ENCODE results near the gene COA8. TPM values are rescaled to one million over a fixed set of nuclear protein-coding genes. Genes with fewer than 3 reads are reported as not detected.
A peak's percentile ranks its signal among the peaks of the same experiment; 100 is the strongest.

The COA8 gene
- total and polyA plus RNA-seq, 4 donors: 30.6 to 59.8 (median 39.5) TPM

DNA sequence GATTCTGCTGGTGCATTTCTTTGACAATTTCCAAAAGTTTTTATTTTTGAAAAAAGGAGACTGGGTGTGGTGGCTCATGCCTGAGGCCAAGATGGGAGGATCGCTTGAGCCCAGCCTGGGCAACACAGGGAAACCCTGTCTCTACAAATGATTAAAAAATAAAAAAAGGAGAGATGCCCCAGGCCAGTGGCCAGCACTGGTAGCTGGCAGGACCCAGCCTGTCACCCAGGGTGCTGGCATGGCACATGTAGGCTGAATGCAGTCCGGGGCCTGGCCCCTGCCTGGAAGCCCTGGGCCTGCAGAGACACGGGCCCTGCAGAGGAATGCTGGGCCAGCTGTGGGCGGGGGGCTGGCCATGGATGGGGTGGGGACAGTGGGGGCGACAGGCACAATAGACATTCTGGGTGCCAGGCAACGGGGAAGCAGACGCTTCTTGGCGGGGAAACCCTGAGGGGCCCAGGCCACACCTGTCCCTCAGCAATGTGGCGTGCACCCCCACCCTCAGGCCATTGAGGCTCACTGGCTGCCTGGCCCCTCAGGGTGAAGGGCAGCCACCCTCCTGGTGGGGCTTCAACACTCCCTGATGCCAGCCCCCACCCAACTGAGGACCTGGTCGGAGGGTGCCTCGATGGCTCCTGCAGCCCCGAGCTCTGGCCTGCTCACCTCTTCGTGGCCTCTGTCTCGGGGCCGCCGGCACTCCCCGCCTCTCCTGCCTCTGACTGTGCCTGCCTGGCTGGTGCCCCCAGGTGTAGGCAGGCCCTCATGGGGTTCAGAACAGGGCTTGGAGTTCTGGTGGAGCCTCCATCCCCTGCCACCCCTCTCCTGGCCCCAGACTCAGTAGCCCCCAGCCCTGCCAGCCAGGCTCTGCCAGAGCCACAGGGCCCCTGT is 21.7 kb upstream of the COA8 start:
- no peak for ATAC-seq (ENCODE audit: insufficient read depth, low FRiP score)
- no peak for DNase-seq
- 58 to 75% methylated on average over 17 of the region's 17 CpGs for WGBS, 2 donors

DNA sequence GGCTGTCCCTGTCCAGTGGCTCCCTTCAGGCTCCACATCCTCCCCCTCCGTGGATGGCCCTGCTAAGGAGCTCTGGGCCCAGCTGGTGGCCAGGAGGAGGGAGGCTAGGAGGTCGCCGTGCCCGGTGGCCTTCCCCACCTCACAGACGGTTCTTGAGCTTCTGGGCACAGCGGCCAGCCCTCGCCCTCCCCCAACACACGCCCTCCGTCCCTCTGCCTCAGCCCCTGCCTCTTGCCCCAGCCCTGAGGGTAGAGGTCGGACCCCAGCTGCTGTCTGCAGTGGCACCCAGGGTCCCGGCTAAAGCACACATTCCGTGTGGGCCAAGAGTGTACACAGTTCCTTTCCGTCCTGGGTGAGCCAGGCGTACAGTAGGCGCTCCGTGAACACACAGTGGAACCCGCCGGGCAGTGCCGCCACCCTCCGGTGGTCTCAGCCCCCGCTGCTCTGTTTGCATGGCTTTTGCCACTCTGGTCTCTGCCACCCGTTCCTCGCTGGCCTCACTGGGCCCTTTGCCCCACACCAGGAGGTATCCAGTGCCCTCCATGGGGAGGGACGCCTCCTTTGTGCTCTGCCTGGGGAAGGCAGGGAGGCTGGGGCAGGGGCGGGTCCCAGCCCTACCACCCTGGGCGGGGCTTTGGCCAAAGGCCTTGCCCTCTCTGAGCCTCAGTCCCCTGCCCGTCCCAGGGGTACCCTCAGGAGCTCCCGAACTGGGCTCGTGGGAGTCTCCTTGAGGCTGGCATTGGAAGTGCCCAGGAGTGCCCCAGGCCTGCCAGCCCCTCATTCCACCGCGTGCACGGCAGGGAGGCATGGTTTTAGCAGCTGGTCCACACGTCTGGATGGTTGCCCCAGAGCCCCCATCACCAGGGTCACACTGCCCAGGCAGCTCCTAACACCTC is 20.8 kb upstream of the COA8 start:
- H3K27me3 ChIP-seq (ENCODE audit: control insufficient read depth in 3 of 3, insufficient read depth in 3 of 3, low read length in 2 of 3): no peaks in the 10 kb centered on the region
- peaks cover 4 to 50% (median 38%) of the 10 kb centered on the region in 5 donors for H3K4me1 ChIP-seq (ENCODE audit: control insufficient read depth in 5 of 5, insufficient read depth in 5 of 5, low read length in 5 of 5)
- no peak for ATAC-seq (ENCODE audit: insufficient read depth, low FRiP score)
- peak overlapping the region in 1 of 2 donors; percentile 90 for H3K27ac ChIP-seq (ENCODE audit: low read depth in 1 of 2, low read length in 1 of 2)
- WGBS, 2 donors: 65 to 75% methylated on average over 33 of the region's 33 CpGs
- H3K9me3 ChIP-seq (ENCODE audit: control insufficient read depth in 4 of 4, insufficient read depth in 3 of 4, low read length in 3 of 4): no peaks in the 10 kb centered on the region
- TF ChIP-seq, protein P1, sequence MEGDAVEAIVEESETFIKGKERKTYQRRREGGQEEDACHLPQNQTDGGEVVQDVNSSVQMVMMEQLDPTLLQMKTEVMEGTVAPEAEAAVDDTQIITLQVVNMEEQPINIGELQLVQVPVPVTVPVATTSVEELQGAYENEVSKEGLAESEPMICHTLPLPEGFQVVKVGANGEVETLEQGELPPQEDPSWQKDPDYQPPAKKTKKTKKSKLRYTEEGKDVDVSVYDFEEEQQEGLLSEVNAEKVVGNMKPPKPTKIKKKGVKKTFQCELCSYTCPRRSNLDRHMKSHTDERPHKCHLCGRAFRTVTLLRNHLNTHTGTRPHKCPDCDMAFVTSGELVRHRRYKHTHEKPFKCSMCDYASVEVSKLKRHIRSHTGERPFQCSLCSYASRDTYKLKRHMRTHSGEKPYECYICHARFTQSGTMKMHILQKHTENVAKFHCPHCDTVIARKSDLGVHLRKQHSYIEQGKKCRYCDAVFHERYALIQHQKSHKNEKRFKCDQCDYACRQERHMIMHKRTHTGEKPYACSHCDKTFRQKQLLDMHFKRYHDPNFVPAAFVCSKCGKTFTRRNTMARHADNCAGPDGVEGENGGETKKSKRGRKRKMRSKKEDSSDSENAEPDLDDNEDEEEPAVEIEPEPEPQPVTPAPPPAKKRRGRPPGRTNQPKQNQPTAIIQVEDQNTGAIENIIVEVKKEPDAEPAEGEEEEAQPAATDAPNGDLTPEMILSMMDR (IDR thresholded peaks at IDR 0.05; ENCODE audit: control extremely low read depth, extremely low read depth): no peak
- H3K9ac ChIP-seq (ENCODE audit: insufficient read depth in 1 of 2, low read length in 2 of 2): no peak overlapping the region
- peak in 1 of 3 donors; percentile 22 for DNase-seq
- H3K36me3 ChIP-seq (ENCODE audit: control insufficient read depth in 4 of 4, insufficient read depth in 4 of 4, low read length in 4 of 4): no peaks in the 10 kb centered on the region
- no peak overlapping the region for H3K4me3 ChIP-seq

More for the DNA sequence above, 21.7 kb upstream of the COA8 start:
- no peaks in the 10 kb centered on the region for H3K27me3 ChIP-seq (ENCODE audit: control insufficient read depth in 3 of 3, insufficient read depth in 3 of 3, low read length in 2 of 3)
- TF ChIP-seq, protein P1 (IDR thresholded peaks at IDR 0.05; ENCODE audit: control extremely low read depth, extremely low read depth): no peak
- peaks cover 4 to 50% (median 38%) of the 10 kb centered on the region in 5 donors for H3K4me1 ChIP-seq (ENCODE audit: control insufficient read depth in 5 of 5, insufficient read depth in 5 of 5, low read length in 5 of 5)
- H3K36me3 ChIP-seq (ENCODE audit: control insufficient read depth in 4 of 4, insufficient read depth in 4 of 4, low read length in 4 of 4): peaks cover 0 to 2% (median 0%) of the 10 kb centered on the region in 4 donors
- H3K9ac ChIP-seq (ENCODE audit: insufficient read depth in 1 of 2, low read length in 2 of 2): no peak overlapping the region
- no peak overlapping the region for H3K4me3 ChIP-seq
- H3K27ac ChIP-seq (ENCODE audit: low read depth in 1 of 2, low read length in 1 of 2): peak overlapping the region in 1 of 2 donors; percentile 90
- H3K9me3 ChIP-seq (ENCODE audit: control insufficient read depth in 4 of 4, insufficient read depth in 3 of 4, low read length in 3 of 4): no peaks in the 10 kb centered on the region

DNA sequence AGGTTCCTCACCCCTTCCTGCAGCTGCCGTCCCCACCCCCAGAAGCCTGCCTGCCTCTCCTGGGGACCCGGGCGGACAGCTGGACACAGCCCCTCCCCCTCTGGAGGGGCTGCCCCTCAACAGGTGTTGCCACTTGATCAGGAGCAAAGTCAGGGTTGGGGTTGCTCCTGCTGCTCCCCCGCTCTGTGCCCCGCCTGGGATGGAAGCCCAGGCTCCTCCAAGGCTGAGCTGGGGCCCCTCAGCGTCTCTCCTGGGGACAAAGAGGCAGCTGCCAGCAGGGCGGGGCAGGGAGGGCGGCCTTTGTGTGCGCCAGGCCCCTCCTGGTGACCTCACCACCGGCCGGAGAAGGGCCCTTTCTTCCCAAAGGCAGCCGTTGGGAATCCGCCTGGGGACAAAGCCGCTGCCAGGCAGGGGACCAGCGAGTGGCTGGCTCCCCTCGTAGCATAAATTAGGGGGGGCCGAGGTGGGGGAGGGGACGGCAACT is 20.1 kb upstream of the COA8 start:
- ATAC-seq (ENCODE audit: insufficient read depth, low FRiP score): no peak
- 31 to 44% methylated on average over 15 to 18 of the region's 18 CpGs for WGBS, 2 donors
- no peaks in the 10 kb centered on the region for H3K36me3 ChIP-seq (ENCODE audit: control insufficient read depth in 4 of 4, insufficient read depth in 4 of 4, low read length in 4 of 4)
- no peaks in the 10 kb centered on the region for H3K27me3 ChIP-seq (ENCODE audit: control insufficient read depth in 3 of 3, insufficient read depth in 3 of 3, low read length in 2 of 3)
- no peaks in the 10 kb centered on the region for H3K9me3 ChIP-seq (ENCODE audit: control insufficient read depth in 4 of 4, insufficient read depth in 3 of 4, low read length in 3 of 4)
- TF ChIP-seq, protein P1 (IDR thresholded peaks at IDR 0.05; ENCODE audit: control extremely low read depth, extremely low read depth): no peak
- H3K4me3 ChIP-seq: no peak overlapping the region
- H3K27ac ChIP-seq (ENCODE audit: low read depth in 1 of 2, low read length in 1 of 2): peak overlapping the region in 1 of 2 donors; percentile 90
- peak; percentile 62 to 73 (median 71) for DNase-seq
- peaks cover 4 to 50% (median 38%) of the 10 kb centered on the region in 5 donors for H3K4me1 ChIP-seq (ENCODE audit: control insufficient read depth in 5 of 5, insufficient read depth in 5 of 5, low read length in 5 of 5)
- no peak overlapping the region for H3K9ac ChIP-seq (ENCODE audit: insufficient read depth in 1 of 2, low read length in 2 of 2)

All from lung (tissue), 12 donors.